Thyroid gland (tissue), 4 donors: ENCODE measurements around the gene BACE1-AS.

Experiments used
- POLR2A ChIP-seq, 2 donors: fragments of 450-650 bp; IDR thresholded peaks; one replicate each; pipeline ENCODE4 v1.6.1; 2017; ENCODE audit warnings: antibody characterized with exemption in 2 of 2, mild to moderate bottlenecking in 2 of 2, moderate library complexity in 1 of 2
- TF ChIP-seq, protein P1 (sequence below), 6 experiments: fragments of 200-600 bp in 3 of 6; fragments of 450-650 bp in 3 of 6; sonication (generic) in 3 of 6; IDR thresholded peaks; one replicate each; pipeline ENCODE4 v1.5.1; 2016 to 2019; ENCODE audit warnings: antibody characterized with exemption in 6 of 6, mild to moderate bottlenecking in 2 of 6, inconsistent platforms in 1 of 6, moderate library complexity in 1 of 6

DNA sequence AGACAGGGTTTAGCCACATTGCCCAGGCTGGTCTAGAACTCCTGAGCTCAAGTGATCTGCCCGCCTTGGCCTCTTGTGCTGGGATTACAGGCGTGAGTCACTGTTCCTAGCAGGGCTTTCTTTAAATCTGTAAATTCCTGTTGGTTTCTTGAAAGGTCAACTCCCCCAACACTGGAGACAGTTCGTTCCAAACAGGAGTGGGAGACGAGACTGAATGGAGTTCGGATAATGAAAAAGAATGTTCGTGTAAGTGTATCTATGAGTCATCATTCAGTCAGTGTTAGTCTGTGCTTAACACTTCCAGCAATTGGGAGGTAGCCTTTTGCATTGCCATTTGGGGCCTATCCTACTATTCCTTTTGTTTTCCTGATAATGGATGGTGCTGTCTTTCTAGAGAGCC lies 10.0 kb upstream of the BACE1-AS start:
- TF ChIP-seq, protein P1, sequence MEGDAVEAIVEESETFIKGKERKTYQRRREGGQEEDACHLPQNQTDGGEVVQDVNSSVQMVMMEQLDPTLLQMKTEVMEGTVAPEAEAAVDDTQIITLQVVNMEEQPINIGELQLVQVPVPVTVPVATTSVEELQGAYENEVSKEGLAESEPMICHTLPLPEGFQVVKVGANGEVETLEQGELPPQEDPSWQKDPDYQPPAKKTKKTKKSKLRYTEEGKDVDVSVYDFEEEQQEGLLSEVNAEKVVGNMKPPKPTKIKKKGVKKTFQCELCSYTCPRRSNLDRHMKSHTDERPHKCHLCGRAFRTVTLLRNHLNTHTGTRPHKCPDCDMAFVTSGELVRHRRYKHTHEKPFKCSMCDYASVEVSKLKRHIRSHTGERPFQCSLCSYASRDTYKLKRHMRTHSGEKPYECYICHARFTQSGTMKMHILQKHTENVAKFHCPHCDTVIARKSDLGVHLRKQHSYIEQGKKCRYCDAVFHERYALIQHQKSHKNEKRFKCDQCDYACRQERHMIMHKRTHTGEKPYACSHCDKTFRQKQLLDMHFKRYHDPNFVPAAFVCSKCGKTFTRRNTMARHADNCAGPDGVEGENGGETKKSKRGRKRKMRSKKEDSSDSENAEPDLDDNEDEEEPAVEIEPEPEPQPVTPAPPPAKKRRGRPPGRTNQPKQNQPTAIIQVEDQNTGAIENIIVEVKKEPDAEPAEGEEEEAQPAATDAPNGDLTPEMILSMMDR (IDR thresholded peaks at IDR 0.05), result no peak
- no peak for TF ChIP-seq POLR2A (IDR thresholded peaks at IDR 0.05)
